Left renal cortex interstitium (tissue), 4 donors: Measurements from ENCODE around the gene SLX4IP. TPM values are rescaled to one million over a fixed set of nuclear protein-coding genes. Genes with fewer than 3 reads are reported as not detected.
"Not testable (repeated sequence)": the region's sequence is repeated elsewhere in the genome, so short reads cannot be mapped to it uniquely, and the experiment has no call there.

Experiments
- DNase-seq, 4 donors: peaks; one replicate each; pipeline ENCODE4 v3.0.0-alpha.2; 2013; ENCODE audit warnings: low read depth in 4 of 4, low spot score in 2 of 4, missing footprints in 1 of 4
- polyA plus RNA-seq, 4 donors: library from polyadenylated mRNA; unstranded; fragments of 120-200 nt; gene quantifications; one replicate each; pipeline ENCODE4 v1.2.1, GENCODE V29; 2013; ENCODE audit not compliant: insufficient read length in 4 of 4

The SLX4IP gene
- polyA plus RNA-seq, 4 donors: 5.6 to 12.5 (median 8.2) TPM

DNA sequence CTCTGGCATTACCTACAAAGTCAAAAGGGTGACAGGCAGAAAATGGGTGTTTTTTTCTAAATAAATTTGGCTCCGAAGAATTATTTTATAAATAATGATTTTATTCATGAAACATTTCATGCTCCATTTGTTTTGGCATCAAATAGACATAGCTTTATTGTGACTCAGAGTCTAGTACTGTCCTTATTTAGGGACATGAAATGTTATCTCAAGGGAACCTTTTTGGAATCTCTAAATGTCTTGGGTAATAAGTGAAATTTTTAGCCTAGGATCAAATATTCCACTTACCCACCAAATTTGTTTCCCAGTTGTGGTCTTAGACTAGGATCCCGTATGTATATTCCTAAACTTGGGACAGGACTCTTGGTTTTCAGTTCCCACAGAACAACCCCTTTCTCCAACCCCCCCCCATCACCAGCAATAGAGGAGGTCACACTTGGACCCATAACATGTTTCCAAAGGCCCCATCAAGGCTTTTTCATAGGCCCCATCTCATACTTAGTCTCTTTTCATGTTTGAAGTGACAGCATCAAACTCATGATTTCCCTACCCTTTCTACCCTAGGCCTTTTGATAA is 156.9 kb downstream of the SLX4IP start:
- no peak for DNase-seq

DNA sequence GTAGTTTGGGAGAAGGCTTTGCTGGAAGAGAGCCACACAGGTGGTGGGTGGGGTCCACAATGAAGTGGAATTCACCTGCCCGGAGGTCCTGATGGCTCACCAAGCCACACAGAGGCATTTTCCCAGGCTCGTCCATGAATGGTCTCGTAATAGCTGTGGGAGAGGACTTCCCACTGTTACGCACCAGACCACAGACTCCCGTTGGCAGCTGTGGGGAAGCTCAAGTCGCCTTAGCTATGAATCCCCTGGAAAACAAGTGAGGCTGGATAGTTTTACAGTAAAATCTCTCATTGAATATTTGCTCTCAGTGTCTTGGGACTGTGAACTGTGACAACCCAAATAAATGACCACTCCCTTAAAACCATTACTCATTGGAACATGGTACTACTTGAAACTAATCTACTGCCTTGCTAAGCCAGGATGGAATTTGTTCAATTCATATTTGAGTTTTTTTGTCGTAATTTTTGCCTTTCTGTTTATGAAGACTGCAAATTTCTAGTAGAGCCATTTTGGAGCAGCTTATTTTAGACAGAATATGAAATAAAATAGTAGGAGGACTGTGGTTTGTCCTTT is 159.3 kb downstream of the SLX4IP start:
- DNase-seq: no peak

DNA sequence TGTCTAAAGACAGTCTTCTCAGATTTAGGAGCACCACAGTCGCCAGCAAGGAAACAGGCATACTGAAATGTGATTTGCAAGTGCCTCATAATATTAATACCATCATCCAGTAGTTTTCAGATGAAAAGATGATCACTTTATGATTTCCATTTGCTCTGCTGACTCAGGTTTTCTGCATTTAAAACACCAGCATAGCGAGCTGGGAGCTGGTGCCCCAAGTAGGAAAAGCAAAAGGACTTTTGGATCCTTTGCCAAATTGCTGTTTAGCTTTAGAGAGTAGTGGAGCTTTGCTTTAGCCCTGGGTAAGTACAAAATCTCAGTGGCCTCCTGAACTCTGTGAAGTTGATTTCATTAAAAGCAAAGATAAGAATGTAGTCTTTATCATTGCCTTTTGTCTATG is 160.2 kb downstream of the SLX4IP start:
- DNase-seq: no peak

DNA sequence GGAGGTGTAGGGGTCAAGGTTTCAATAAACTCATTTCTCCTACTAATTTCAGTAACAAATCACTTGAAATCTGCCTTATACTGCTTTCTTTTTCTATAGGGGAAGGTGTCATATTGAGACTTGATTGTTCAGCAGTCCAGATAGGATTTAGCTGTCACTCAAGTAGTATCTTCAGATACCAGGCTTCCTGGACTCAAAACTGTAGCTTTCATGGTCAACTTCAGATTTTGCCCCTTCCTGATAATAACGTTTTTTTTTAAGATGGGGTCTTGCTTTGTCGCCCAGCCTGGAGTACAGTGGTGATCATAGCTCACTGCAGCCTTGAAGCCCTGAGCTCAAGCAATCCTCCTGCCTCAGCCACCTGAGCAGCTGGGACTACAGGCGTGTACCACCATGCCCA is 160.9 kb downstream of the SLX4IP start:
- DNase-seq: no peak

DNA sequence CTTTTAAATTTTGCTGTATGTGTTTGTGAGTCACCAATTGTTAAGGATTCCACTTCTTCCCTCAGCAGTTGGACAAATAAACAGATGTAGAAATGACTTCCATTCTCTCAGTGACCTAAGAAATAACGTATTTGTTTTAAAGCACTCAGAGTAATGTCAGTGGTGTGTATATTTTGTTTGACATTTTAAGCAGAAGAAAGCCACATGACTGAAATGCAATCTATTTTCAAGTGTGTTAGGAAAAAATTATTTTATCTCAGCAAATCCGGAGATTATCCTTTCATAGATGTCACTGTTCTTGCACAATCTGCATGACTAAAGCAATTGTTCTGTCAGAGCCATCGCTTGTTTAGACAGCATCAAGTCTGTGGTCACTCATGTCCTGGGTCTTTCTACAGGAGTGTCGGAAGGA is 161.6 kb downstream of the SLX4IP start:
- no peak for DNase-seq

DNA sequence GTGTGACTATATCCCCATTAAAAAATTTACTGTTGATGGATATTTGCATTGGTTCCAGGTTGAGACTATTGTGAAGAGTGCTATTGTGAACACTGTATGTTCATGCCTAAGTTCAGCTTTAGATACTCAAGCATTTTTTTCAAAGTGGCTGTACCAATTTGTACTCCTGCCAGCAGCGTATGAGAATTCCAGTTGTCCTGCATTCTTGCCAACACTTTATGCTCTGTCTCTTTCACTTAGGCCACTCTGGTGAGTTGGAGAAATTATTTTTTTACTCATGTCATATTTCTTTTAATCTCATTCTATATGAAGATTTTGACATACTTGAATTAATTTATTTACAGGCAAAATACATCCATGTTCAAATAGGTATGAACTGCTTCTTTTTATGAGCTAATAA is 162.5 kb downstream of the SLX4IP start:
- no peak for DNase-seq

DNA sequence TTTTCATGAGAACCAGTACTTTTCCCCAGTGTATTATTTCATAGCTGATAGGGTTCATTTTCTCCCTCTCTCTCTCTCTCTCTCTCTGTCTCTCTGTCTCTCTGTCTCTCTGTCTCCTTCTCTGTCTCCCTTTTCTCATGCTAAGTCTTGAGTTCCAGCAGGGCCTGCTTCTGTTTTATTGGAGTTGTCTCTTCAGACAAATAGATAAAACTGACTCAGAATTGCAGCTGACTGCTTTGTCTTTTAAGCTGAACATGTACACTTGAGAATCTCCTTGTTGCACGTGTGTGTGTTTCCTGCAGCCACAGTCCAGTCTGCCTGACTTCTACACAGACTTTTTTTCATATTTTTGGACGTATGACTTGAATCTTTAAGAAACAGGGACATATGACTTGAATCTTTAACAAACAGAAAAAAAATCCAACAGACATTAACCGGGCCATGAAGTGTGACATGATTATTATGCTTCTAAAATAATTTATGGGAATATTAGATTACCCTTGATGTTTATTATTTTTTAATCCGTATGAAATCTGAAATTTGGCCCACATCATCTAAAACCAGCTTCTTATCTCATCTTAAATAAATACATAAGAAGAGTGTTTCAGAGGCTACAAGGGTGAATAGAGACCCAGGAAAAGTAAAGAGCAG is 167.2 kb downstream of the SLX4IP start:
- no peak for DNase-seq

DNA sequence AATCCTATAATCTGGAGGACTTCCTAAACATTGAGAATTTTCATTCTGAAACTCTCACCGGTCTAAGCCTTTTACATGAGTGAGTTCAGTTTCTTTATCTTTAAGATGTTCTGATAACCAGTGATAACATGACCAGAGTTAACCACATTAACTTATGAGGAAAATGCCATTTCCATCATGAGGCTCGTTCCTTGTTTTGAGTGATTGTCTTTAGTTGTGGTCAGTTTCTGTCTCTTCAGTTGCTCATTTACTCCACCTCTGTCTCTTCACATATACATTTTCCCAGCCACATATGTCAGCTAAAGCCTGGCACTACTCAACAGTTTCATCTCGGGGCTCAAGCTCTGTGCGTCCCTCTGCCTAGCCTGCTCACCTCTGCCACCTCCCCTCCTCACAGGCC is 168.3 kb downstream of the SLX4IP start:
- no peak for DNase-seq

DNA sequence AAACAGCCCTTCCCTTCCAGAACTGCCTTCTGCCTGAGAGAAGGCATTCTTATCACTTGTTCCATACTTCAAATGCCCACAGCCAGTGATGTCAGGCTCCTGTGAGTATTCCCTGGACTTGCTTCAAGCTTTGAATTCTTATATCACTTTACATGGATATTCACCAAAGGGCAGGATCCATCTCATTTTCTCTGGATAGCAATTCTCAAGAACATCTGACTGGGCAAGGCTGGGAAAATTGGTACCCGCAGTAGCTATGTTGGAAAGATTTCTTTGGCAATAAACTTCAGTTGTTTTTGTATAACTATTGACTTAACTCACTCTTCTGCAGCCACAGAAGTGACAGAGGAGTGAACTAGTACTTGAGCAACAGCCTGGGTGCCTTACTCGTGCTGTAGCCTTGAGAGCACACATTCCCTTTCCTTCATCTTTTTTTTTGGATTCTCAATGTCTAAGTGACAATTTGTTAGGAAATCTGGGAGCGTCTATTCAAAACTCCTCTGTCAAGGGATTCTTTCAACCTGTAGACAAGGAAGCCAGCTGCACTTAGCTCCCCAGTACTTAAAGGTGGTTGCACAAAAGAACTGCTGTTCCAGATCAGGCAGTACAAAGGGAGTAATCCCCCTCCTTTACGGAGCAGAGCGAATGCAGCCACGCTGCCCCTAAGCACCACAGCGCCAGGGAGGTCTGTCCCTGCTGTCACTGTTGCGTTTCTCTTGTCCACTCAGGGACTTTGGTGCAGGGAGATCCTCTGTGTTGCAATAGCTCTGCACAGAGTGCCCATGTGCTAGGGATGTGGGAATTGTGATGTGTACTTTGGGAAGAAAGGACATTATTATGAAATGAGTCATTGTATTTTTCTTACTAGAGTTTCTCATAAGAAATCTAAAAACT is 169.1 kb downstream of the SLX4IP start:
- DNase-seq: no peak

DNA sequence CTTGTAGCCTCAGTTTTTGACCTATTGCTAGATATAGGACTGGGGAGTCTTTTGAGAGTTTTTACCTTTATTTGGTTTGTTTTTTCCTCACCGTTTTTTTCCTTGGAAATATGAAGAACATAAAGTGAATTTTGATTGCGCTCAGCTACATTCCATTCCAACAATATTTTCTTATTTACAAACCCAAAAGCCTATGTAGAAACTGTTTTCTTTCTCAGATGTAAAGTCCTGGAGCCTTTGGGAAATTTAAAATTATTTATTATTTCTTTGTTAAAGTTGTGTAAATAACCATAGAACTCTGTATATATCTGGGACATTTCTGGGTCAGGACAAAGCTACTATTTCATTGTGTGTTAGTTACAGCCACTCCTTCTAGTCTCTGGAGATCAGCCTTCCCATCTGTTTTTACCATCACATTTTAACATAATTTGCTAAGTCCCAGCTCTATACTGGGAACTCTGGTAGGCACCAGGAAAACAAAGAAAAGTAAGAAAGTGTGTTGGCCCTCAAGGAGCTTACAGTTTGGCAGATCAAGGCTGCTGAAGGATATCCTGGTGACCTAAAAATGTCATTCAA is 169.8 kb downstream of the SLX4IP start:
- no peak for DNase-seq

DNA sequence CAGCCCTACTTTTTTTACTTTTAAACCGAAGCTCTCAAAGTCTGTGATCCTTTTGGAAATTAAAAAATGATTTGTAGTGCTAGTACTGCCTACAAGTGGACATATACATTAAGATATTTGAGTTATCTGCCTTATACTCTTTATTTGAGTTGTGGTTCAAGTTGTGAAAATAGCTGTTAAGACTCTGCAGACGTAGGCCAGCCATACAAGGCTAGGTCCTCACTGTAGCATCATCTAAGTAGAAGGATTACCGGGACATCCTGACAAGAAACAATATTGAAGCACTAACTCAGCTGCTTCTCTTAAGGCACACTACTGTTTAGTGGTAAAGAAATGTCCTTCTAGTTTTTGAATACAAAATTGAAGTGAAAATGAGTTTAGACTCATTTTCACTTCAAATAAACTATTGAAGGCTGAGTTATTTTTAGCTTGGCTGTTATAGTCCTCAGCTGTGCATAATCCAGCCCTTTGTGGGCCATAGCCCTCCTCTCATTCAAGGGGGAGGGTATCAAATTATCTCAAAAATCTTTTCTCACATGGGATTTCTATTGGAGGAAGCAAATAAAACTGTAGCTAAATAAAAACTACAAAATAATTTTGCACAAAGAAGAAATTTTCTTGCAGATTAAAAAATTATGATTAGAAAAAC is 170.6 kb downstream of the SLX4IP start:
- no peak for DNase-seq

DNA sequence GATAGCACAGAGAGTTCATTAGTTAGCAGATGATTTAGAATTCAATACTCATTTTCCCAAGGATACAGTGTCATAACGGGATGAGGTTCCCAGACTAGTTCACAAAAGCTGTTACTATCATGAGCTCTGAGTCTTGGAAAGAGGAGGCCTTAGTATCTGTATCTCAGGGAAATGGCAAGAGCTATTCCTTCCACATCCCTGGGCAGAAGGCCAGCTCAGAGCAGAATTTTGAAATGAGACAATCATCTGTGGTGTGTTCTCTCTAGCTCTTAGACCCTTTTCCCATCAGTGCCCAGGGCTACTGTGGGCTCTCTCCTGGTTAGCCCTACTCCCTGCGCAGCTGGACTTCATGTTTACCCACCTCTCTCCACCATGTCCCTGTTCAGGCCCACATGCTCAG is 174.2 kb downstream of the SLX4IP start:
- DNase-seq: no peak

DNA sequence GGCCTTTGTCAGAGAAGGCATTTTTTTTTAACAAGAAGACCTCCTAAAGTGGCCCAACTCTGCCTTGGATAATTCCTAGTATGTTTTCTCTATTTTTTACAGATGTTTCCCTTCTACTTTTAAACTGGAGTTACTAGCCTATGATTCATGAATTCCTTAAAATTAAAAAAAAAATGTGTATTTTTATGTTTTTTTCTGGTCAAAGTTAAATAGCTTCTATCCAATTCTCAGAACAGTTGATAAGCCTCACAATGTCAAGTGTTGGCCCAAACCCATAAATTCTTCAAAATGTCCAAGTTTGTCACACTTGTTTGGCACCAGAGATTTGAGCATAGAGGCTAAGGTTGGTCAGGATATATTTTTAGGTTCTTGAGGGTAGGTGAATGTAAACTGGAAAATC is 174.7 kb downstream of the SLX4IP start:
- no peak for DNase-seq

DNA sequence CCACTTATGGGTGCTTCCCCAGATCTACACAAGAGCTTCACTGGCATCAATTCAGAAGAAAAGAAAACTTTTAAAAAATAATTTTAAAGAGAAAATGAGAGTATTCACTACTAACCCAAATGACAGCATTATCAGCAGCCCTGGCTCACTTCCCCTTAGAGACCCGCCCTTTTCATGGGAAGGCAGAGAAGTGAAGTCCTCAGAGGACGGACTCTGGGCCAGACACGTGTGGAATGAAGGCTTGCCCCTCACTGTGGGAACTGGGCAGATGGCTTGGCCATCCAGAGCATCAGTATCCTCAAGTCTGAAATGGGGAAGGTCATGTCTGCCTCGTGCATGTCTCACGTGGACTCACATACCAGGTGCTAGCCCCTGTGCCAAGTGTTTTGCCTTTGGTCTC is 175.1 kb downstream of the SLX4IP start:
- no peak for DNase-seq

DNA sequence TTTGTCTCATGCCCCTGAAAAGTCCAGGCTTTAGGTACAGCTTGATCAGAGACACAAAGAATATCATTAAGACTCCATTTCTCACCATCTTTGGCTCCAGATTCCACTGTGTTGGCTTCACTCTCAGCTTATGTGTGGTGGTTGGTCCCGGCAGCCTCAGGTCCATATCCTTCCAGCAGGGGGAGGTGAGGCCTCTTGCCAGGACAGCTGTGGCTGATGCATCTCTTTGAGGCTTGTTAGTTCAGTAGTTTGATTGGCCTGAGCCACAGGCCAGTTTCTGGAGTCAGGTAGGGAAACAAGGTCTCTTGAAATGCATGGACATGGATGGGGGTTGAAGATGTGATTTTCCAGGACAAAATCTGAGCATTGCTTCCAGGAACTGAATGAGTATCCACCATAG is 176.3 kb downstream of the SLX4IP start:
- DNase-seq: no peak

DNA sequence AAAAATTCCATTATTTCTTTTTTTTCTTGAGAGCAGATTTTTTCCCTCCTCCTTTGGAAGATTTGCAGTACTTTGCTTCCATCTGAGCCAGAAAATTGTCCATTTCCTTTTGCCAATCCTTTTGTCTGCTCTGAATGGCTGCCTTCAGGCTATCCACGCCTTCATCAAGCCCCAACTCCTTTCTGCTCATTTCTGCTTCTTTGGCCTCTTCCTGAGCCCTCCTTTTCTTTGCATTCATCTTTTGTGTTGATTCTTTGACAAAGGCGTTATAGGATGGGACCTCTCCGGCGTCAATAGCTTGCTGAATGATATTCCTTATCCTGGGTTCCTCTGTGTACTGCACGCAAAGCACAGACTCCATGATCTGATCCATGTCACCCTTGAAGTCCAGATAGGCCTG is 178.3 kb downstream of the SLX4IP start:
- not testable (repeated sequence) for DNase-seq

DNA sequence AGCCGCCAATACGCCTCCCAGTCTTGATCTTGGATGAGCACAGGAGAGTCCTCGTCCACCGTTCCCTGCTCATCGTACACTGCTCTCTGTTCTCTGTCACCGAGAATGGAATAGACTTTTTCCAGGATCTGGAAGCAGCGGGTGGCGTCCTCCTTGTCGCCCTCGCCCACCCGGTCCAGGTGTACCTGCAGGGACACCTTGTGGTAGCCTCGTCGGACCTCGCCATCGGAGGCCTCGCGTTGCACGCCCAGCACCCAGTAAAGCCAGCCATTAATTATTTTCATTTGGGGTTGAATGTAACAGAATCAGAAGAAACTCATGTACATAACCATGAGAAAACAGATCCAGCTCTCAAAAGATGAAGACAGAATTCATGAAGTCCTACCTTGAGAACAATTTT is 178.8 kb downstream of the SLX4IP start:
- DNase-seq: no peak

DNA sequence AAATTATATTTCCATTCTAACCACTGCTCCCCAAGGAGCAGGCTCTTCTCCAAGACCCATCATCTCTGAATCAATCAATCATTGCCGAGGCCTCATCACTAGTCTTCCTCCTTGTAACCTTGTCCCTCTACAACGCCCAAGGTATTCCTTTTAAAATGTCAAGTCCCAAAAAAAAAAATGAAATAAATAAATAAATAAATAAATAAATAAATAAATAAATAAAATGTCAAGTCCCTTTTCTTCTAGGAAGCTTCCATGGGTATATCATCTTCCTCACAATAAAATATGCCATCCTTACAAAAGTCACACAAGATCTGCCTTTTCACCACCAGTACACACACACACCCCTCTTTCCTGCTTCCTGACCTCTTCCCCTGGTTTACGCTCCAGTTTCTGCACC is 181.1 kb downstream of the SLX4IP start:
- no peak for DNase-seq

DNA sequence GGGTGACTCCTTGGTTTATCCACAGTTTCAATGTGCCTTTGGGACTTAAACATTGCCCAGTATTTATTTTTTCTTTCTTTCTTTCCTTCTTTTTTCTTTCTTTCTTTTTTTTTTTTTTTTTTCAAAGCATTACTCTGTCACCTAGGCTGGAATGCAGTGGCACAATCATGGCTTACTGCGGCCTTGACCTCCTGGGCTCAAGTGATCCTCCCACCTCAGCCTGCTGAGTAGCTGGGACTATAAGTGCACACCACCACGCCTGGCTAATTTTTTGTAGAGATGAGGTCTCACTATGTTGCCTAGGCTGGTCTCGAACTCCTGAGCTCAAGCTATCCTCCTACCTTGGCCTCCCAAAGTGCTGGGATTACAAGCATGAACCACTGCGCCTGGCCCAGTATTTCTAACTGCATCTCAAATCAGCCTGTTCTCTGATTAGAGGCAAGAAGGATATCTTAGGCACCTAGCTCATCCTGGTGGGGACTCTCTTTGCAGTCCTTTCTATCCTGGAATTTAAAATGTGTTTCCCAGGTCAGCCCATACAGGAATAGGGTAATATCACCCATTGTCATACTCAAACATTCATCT is 182.5 kb downstream of the SLX4IP start:
- not testable (repeated sequence) for DNase-seq

DNA sequence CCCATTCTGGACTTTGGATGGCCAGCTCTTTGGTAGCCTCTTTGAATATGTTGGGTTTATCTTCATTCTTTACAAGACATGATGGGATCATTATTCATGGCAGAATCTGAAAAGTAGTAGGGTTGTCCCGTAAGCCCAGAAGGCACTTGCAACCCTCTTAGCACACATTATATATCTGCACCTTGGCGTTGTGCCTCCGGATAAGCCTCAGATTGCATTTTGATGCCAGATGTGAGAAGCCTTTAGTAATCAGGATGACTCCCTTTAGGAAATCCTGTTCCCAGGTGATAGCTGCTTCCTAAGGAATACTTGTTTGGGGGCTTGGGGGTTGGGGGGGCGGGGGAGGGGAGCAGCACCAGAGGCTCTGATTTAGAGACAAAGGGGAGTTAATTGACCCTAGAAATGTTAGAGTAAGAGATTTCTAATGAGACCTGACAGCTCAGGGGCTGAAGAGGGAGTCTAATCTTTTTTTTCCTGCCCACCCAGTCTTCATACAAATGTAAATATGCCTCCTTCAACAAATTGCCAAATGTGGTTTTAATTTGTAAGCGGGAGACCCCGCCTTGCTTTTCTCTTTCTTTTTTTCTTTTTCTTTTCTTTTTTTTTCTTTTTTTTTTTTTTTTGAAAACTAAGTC is 183.6 kb downstream of the SLX4IP start:
- no peak for DNase-seq
